ENCODE results near the gene SLC6A17.
A peak's percentile ranks its signal among the peaks of the same experiment; 100 is the strongest.

SLC6A17 gene

DNA sequence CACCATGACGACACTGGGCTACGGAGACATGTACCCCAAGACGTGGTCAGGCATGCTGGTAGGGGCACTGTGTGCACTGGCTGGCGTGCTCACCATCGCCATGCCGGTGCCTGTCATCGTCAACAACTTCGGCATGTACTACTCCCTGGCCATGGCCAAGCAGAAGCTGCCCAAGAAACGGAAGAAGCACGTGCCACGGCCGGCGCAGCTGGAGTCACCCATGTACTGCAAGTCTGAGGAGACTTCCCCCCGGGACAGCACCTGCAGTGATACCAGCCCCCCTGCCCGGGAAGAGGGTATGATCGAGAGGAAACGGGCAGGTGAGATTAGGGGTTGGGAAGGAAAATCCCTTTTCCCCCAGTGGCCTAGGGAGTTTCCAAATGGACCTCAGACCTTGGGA is 73.3 kb downstream of the SLC6A17 start:
- DNase-seq = no peak

DNA sequence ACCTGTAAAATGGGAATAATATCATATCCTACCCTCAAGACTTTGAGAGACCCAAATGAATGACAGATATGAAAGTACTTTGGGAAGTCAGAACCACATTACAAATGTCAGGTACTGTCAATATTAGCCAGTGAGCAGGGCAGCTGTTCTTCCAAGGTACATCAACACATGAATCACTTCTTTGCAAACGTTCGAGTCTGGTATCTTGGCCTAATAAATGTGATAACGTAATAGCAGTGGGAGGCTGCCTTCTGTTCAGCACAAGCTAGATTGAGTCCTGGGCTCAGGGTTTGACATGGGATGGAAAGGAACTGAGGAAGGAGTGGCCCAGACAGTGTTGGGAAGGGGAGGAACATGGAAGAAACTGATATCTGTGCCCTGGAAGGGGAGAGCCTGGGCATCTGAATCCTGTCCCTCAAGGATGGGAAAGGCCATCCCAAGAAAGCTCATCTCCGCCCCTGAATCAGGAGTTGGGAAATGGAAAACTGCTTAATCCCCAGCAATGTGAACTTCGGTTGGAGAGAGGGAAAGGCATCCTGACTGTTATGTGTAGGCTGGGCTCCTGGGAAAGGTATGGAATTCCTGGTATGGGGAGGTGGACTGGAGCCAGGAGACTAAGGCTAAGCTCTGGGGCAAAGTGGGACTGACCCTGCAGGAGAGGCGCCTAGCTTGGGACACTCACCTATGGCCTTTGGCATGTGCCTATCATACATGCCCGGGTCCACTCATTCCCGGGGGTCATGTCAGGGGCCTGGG is 74.1 kb downstream of the SLC6A17 start:
- no peak for DNase-seq

DNA sequence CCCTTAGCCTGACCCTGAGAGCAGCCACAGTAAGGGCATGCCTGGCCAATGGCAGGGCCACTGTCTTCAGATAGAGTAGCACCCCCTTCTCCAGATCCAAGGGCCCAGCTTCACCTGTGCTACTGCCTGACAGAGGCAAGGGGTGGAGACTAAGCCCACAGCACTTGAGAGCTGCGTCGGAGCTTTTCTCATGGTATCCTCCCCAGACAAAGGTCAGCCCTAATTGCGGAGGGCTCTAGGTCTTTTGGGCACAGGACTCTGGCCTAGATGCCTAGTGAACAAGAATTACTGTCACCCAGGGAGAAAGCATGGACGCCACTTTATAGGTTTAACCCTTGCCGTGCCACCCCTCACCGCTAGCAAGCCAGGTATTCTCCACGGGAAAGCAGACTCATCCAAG is 74.9 kb downstream of the SLC6A17 start:
- no peak for DNase-seq

DNA sequence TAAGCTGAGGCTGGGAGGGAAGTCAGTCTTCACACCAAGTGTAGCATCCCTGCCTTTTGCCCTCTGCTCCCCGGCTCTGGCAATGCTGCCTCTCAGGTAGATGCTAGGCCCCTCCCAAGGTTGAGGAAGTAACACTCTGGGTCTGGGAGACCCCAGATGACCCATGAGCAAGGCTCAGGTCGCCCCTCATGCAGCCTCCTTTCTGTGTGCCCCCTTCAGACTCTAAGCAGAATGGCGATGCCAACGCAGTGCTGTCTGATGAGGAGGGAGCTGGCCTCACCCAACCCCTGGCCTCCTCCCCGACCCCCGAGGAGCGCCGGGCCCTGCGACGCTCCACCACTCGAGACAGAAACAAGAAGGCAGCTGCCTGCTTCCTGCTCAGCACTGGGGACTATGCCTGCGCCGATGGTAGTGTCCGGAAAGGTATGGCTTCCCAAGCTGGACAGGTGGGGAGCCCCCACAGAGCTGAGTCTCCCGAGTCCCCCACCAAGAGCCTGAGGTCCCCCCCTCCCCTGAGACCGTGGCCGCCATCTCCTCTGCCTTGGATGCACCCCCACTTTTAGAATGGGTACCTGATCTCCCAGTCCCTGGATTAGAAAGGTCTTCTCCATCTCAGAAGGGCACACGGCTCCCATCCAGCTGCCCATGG is 75.6 kb downstream of the SLC6A17 start:
- no peak for DNase-seq

DNA sequence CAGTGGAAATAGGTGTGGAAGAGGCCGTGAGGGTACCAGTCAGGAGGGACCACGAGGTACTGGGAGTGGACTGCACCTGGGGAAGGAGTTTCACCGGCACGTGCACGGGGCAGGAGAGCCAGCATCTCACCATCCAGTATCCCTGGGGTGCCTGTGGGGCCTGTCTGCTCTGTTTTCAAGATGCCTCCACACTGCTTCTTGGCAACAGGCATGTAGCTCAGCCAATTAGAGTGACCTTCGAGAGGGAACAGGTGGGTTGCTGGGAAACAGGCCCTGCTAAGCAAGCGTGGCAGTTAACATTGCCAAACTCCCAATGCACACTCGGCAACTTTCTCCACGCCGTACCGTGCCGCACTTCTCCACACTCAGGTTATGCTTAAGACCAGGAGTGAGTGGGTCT is 77.5 kb downstream of the SLC6A17 start:
- no peak for DNase-seq

DNA sequence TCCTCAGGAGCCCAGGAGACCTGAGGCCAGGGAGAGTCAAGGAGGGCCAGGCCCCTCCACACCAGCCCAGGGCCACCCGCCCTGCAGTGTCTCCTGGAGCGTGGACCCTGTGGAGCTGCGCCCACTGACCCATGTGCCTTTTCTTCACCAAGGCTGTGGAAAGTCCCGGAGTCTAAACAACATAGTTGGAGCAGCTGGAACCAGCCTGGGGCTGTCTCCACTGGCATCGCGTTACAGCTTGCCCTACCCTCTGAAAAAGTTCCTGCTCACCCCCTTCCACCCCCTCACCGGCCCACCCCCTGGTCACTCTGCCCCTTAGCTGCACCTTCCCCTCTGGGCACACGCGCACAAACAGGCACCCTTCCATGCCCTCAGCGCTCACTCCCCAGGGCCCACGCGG is 78.1 kb downstream of the SLC6A17 start:
- no peak for DNase-seq

DNA sequence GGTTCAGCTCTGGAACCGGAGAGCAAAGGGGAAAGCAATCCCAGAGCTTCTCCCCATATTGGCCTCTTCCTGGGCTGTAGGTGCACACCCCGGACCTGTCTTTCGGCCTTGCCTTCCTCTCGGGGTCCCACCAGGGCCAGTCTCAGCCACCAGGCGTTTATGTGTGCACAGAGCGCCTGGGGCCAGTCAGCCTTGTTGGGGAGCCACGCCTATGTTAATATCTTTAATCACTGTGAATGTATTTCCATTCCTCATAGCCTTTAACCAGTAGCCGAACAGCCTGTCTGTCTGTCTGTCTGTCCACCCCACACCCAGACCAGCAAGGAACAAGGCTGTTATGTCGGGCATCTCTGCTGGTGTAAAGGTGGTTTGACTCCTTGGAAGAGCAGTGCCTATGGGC is 78.6 kb downstream of the SLC6A17 start:
- no peak for DNase-seq

DNA sequence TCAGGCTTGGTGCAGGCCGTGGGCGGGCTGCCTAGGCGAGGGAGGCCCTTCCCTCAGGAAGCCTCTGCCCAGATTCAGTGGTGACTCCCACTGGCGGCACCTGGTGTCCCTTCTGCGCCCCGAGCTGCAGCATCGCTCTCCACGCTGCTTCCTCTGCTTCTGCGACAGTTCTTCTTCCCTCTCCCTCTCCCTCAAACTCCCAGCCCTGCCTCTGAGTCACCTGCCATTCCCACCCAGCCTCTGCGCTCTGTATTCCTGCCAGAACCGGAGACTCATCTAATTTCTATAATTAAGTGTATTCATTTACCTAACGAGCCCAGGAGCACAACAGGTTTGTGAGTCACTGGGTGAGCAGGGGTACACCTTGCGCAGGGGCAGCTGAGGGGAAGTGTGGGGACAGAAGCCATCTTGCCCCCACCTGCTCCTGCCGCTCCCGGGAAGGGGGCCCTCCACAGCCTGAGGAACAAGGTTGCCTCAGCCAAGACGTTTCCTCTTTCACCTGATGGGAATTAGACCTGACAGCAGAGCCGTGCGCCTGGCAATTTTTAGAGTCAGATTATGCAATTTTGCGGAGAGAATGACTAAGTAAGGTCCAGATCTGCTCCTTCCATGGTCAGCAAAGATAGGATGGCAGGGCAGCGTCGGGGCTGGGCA is 79.2 kb downstream of the SLC6A17 start:
- peak; percentile 4 for DNase-seq

DNA sequence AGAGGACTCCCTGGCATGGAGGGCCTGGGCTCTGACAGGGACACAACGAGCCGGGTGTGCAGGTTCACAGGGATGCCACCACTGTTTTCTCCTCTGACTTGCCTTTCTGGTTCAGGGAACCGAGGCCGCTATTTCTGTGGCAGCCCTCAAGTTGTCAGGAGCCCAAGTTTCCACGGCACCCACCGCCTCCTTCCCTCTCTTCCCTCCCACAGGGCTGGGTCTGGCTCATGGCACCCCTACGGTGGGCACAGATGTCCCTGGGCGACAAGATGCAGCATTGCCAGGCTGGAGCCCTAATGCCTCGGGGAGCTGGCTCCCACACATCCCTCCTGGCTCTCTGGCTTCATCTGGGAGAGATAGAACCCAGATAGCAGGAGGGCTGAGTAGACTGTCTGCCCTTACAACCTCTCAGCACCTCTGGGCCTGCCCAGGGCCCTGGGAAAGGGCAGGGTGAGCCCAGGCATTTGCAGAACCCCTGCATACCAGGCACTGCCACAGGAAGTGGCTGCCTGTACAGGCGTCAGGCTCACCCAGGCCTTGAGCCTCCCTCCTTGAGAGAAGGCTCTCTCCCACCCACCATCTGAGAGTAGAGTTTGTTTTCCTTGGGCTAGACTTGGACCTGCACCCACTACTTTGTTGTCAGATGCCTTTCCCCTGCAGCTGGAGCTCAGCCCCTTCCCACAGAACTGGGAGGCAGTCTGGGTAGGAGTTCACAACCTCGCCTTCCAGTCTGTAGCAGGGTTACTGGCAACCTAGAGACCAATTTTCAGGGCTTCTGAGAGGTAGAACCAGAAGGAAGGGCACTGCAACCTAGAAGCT is 80.3 kb downstream of the SLC6A17 start:
- DNase-seq = no peak

DNA sequence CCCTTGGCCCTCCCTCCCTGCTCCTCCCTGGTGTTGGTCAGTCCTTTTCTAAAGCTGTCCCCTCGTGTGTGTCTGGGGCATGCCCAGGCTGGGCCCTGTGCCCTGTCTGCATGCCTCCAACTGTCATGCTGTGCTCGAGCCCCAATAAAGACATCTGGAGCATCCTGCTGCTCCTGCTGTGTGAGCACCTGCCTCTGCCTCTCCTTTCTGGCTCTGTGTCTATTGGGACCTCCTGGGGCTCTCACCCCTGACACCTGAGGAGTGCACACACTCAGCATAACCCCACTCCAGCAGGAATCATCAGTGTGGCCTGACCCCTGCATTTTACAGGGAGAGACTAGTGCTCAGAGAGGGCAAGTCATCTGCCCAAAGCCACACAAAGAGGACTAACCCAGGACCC is 83.6 kb downstream of the SLC6A17 start:
- no peak for DNase-seq

DNA sequence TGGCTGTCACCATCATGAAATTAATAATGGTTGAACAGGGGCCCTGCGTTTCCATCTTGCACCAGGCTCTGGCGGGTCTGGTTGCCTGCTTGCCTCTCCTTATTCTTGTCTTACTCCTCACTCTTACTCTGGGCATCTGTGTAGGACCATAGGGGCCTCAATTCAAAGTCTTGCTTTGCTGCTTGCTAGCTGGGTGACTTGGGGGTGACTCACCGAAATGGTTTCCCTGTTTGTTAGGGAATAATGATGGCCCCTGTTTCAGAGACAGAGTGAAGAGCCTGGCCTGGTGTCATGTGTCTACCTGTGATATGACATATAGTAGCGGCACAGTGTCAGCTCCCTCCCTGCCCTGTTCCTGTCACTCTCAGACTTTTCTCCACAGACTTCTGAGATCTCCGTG is 84.4 kb downstream of the SLC6A17 start:
- DNase-seq = no peak

DNA sequence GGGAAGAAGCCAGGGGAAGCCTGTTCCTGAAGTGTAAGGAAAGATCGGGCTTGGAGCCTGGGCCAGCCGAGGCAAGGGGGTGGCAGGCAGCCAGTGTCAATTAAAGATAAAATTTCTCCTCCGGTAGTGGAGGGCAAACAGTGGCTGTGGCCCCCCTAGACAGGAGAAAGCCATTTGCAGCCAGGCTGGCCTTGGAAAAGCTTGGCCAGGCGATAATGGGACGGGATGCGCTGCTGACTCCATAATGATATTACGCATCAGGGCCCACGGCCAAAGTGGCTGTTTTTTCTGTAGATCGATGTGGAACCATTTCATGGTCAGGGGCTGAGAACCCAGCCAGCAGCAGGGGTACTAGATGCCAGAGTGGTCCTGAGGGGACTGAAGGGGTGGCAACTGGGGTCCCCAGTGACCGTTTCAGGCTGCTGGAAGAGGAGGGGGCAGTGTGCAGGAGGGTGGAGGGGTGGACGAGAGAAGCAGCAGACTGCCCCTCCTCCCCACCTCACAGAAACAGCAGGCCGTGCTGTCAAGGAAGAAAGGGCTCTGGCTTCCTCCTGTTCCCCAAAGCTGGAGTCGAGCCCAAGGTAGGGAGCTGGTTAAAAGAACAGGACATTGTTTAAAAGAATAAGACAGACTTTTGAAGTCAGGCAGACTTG is 85.0 kb downstream of the SLC6A17 start:
- DNase-seq = no peak

DNA sequence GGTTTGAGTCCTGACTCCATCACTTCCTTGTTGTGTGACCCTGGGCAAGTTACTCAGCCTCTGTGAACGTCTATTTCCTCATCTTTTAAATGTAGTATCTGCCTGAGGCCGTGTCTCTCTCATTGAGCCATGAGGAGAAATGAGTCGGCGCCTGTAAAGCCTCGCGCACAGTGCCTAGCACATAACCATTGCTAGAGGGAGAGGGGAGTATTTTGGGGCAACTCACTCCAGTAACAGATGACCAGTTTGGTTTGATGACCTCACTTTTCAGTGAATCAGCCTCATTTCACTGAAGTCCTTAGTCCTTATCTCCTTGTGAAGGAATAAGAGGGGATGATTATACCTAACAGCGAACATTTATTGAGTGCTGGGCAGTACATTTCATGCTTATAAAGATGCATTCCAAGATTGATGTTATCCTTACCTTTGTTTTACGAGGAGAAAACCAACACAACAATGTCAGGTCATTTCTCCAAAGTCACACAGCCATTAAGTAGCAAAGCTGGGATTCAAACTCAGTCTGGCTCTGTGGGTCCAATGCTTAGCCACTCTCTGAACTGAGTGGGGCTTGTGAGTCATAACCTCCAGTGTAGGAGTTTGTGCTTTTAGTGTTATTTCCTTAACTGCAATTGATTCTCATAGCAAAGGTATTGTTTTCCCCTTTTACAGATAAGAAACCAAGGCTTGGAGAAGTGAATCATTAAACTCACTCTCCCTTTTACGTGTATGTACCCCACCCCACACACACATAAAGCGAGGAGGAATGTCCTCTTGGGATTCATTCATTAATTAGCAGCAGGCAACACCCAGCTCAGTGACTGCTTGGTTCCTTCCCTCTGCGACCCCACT is 85.8 kb downstream of the SLC6A17 start:
- DNase-seq = peak; percentile 85

DNA sequence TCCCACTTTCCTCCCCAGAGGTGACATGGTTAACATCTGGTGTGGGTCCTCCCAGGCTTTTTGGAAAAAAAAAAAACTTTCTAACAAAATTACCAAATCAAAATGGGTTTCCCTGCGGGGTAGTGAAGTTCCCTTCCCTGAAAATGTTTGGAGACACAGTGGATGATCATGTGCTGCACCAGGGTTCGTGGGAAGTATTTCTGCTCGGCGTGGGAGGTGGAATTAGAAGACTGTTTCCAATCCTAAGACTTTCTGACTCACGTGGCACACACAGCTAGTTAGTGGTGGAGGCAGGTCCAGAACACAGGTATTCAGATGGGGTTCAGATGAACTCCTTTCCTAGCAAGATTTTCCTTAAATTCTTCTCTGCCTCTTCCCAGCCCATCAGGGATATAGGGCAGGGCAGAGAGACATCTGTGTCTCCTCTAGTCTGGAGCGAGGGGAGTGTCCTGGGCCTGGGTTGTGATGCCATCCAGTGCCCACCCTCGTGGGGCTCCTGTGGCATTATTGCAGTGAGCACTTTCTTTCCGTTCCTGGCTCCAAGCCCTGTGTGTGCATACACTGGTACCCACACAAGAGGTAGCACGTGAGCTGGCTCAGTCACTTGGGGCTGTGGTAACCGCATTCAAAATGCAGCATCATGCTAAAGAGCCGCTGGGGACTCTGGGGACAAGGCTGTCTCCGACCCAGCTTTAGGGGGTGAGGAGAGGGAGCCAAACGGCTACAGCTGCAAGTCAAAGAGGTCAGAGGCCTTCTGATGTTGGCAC is 87.3 kb downstream of the SLC6A17 start:
- no peak for DNase-seq

DNA sequence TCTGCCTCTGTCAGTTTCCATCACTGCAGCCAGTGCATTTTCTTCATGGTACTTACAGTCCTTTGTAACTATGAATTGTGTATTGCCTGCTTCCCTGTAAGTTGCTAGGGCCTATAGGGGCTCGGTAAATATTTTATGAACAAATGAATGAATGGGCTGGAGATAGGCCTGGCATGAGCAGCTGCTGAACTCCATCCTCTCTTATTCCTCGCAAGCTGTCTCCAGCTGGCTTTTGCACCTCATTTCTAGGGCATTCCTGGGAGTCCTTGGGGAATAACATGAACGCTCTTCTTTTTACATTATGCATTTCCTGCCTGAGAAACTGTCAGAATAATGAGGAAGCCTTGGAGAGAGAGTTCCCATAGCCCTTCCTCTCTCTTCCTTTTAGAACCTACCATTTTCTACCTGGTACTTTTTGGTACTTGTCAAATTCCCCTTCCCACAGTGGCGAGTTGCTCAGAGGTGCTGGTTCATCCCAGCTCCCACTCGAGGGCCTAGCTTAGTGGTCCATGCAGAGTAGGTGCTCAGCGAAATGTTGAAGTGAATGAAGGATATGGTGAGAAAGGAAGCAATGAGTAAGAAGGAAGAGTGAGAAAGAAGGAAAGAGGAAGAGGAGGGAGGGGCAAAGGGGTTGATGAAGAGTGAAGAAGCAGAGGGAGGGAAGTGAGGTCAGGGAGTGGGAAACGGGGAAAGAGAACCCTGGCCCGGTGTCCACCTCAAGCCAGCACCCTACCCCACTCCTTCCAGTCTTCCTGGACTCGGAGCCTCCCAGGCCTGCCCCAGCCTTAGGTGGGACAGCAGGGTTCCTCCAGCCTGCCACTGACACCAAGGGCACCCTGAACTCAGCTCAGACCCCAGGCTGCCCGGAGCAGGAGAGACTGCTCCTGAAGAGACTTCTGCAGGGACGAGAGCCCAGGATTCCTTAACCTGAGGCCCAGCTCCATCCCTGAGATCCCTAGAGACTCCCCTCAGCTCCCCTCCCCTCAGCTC is 89.4 kb downstream of the SLC6A17 start:
- peak; percentile 8 for DNase-seq

DNA sequence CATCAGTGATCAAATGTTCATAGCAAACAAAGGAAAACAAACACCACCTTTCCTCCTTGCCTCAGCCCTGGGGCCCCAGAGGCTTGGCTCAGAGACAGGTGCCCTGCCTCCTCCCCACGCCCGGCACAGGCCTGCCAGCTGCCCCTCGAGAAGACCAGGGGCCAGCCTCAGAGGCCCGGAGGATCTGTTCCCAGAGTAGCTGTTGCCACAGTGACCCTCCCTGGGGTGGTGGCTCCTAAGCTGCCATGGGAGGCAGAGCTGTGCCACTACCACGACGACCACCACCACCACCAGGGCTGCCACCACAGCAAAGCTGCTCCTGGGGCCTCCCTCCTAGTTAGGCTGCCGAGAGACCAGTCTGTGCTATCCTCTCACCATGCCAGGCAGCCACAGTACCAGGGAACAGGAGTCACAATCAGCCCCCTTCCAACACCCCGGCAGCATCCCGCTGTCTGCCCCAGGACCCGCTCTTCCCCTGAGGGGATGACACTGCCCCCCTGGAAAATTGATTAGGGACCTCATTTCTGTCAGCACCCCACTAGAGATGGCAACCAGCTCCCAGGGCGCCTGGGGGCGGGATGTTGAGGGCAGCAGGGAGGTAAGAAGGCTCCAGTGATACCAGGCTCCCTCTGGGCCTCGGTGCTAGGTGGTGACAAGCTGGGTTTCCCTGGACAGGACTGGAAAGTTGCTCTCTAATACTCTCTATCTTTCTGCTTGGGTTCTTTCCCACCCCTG is 90.3 kb downstream of the SLC6A17 start:
- no peak for DNase-seq

DNA sequence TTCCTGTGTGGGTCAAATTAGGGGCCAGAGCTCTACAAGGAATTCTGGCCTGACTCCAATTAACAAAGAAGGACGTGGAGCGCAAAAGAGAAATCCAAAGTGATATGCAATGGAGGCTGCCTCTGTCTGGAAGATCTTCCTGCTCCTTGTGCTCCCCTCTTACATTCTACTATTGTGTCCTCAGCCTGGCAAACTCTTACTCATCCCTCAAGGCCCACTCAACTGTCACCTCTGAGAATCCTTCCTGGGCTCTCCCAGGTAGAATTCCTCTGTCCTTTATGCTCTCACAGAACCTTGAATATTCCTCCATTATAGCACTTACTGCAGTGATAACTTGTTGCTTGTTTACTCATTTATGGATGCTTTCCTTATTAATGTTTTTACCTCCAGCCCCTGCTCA is 91.2 kb downstream of the SLC6A17 start:
- DNase-seq = no peak

DNA sequence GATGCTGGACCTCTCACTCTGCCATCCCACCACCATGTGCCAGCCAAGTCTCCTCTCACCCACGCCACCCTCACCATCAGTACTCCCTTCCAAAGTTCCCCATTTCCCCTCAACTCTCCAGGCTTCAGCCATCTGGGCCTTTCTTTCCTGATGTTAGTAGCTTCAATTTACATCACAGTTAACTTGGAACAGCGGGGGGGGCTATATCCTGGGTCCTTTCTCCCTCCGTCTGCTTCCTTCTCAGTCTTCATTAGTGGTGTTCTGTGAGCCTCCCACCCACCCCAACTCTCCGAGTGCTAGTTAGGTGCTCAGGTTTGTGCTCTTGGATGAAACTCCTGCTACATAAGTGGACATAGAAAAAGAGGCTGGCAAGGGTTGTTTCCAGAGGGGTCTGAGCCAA is 91.8 kb downstream of the SLC6A17 start:
- no peak for DNase-seq

DNA sequence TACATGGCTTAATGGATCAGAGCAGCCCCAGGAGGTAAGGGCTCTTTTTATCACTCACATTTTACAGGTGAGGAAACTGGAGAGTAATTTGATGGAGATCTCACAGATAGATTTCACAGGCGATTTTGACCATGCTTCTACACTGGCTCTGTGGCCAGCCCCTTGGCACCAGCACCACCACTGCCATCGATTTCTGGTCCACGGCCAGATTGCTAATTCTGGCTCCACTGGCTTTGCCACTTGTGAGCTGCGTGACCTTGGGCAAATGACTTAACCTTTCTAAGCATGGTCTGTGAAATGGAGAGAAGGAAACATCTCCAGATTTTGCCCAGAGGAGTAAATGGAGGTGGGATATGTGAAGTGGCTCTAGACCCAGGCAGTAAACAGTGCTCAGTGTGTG is 92.4 kb downstream of the SLC6A17 start:
- DNase-seq = no peak

Data from MV-4-11 (cell line).